Measurements from ENCODE around the gene ZNF148.

ZNF148 gene

GRCh38 chr3:125316246-125316645 lies 58.9 kb downstream of the ZNF148 start:
- TF ChIP-seq, protein P1, sequence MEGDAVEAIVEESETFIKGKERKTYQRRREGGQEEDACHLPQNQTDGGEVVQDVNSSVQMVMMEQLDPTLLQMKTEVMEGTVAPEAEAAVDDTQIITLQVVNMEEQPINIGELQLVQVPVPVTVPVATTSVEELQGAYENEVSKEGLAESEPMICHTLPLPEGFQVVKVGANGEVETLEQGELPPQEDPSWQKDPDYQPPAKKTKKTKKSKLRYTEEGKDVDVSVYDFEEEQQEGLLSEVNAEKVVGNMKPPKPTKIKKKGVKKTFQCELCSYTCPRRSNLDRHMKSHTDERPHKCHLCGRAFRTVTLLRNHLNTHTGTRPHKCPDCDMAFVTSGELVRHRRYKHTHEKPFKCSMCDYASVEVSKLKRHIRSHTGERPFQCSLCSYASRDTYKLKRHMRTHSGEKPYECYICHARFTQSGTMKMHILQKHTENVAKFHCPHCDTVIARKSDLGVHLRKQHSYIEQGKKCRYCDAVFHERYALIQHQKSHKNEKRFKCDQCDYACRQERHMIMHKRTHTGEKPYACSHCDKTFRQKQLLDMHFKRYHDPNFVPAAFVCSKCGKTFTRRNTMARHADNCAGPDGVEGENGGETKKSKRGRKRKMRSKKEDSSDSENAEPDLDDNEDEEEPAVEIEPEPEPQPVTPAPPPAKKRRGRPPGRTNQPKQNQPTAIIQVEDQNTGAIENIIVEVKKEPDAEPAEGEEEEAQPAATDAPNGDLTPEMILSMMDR (IDR thresholded peaks at IDR 0.05): no peak

DNA sequence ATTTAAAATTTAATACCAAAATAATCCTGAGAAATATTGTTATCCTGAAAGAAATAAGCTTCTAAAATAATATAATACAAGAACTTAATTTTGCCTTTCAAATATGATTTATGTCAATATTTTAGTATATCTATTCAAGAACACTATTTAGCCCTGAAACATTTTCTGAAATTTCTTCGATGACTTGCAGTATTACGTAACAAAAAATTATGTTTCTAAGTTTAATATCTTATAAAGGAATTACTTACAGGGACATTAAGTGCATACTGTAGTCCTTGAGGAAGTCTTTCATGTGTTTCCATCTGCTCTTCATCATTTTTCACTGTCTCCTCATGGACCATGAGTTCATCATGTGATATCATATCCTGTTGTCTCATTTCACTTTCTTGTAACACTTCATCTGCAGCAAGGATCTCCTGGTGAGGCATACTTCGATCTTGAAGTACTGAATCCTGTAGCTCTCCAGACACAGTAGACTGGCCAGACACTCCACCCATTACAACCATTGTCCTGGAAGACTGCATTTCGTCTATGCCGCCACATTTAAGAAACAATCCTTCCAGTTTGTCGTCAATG lies 62.0 kb downstream of the ZNF148 start:
- TF ChIP-seq, protein P1 (IDR thresholded peaks at IDR 0.05): no peak

DNA sequence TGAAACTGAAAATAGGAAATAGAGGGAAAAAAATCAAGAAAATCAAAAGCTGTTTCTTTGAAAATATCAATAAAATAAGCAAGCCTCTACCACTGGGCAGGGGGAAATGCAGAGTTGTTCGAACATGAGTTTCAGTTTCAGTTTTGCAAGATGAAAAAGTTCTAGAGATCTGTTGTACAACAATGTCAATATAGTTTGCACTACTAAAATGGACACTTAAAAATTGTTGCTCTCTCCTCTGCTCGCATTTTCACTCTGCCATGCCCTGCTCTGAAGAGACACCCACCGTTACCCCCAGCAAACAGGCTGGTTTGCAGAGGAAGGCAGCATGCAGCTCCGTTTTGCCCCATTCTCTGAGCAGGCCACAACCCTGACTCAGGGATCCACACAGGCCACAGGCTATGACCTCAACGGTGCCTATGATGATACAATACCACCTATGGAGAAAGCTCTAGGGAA lies 64.5 kb downstream of the ZNF148 start:
- TF ChIP-seq, protein P1 (IDR thresholded peaks at IDR 0.05): no peak

DNA sequence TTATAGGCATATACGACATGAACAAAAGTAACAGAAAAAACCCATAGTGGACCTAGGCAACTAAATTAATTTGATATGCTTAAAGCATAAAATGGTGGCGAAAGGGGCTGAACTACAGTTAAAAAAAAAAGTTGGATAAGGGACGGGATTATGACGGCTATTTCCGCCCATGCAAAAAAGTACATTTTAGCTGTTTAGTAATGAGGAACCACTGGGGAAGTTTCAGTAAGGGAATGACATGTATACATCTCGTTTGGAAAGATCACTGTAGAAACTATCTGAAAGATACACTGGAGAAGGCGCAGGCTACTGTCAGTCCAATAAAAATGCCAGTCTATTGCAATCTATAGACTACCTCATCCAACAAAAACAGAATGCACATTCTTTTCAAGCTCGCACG lies 65.6 kb downstream of the ZNF148 start:
- TF ChIP-seq, protein P1 (IDR thresholded peaks at IDR 0.05): no peak

DNA sequence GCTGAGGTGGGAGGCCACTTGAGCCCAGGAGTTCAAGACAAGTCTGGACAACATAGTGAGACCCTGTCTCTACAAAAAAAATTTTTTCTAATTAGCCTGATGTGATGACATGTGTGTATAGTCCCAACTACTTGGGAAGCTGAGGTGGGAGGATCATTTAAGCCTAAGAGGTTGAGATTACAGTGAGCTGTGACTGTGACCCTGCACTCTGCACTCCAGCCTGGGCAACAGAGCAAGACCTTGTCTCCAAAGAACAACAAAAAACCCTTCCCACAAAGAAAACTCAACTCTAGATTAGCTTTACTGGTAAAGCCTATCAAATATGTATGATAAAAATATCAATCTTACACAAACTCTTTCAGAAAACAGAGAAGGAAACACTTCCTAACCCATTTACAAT lies 68.5 kb downstream of the ZNF148 start:
- TF ChIP-seq, protein P1 (IDR thresholded peaks at IDR 0.05): no peak

GRCh38 chr3:125302932-125303331 lies 72.2 kb downstream of the ZNF148 start:
- TF ChIP-seq, protein P1 (IDR thresholded peaks at IDR 0.05): no peak

DNA sequence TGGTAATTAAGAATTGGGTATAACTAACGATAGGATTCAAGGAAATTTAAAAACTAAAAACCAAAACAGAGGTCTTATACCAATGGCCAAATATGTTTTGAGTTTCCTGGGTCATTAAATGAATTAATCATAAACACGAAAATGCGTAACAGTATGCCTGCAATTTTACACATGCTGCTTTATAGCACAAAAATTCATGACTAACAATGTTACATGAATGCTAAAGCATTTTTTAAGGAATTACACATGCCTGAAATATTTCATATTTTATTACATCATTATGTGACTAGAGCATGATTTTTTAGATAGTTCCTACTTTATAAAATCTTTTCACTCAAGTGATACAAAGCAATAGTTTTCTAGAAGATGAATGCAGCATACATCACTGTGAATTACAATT lies 74.7 kb downstream of the ZNF148 start:
- TF ChIP-seq, protein P1 (IDR thresholded peaks at IDR 0.05): no peak

- TF ChIP-seq, protein P1 (IDR thresholded peaks at IDR 0.05): no peak
These were observed 80.7 kb downstream of the ZNF148 start for GRCh38 chr3:125294411-125294810.

Measured in LNCAP (cell line).